GM21737 (cell line): ENCODE measurements around the gene LTBP1.
"Not testable (repeated sequence)": the region's sequence is repeated elsewhere in the genome, so short reads cannot be mapped to it uniquely, and the experiment has no call there.

Experiments
- ATAC-seq: cut with Tn5 transposase; IDR thresholded peaks from one replicate; pipeline ENCODE4 v1.9.1; 2021; ENCODE audit warnings: mild to moderate bottlenecking, moderate library complexity; ENCODE audit not compliant: unreplicated experiment

LTBP1 gene

GRCh38 chr2:33134791-33135560 lies 188.2 kb downstream of the LTBP1 start:
- no peak for ATAC-seq

- ATAC-seq = no peak
Measured at GRCh38 chr2:33135645-33136044, 188.9 kb downstream of the LTBP1 start.

- no peak for ATAC-seq
Measured at GRCh38 chr2:33136056-33136455, 189.3 kb downstream of the LTBP1 start.

GRCh38 chr2:33136566-33136965 lies 189.8 kb downstream of the LTBP1 start:
- no peak for ATAC-seq

- ATAC-seq = no peak
Measured at GRCh38 chr2:33137331-33137730, 190.6 kb downstream of the LTBP1 start.

GRCh38 chr2:33139949-33140348 lies 193.2 kb downstream of the LTBP1 start:
- ATAC-seq = no peak

GRCh38 chr2:33141476-33141875 lies 194.7 kb downstream of the LTBP1 start:
- ATAC-seq = no peak

GRCh38 chr2:33142810-33143209 lies 196.1 kb downstream of the LTBP1 start:
- ATAC-seq = no peak

- ATAC-seq = no peak
Measured at GRCh38 chr2:33144243-33144642, 197.5 kb downstream of the LTBP1 start.

- no peak for ATAC-seq
Measured at GRCh38 chr2:33145459-33145858, 198.7 kb downstream of the LTBP1 start.

GRCh38 chr2:33146102-33146501 lies 199.3 kb downstream of the LTBP1 start:
- no peak for ATAC-seq

GRCh38 chr2:33153008-33153407 lies 206.3 kb downstream of the LTBP1 start:
- ATAC-seq = no peak

- ATAC-seq = no peak
Measured at GRCh38 chr2:33158482-33159003, 211.8 kb downstream of the LTBP1 start.

- ATAC-seq = no peak
Measured at GRCh38 chr2:33160191-33160590, 213.4 kb downstream of the LTBP1 start.

GRCh38 chr2:33166287-33166881 lies 219.6 kb downstream of the LTBP1 start:
- ATAC-seq = no peak

- no peak for ATAC-seq
Measured at GRCh38 chr2:33167622-33168245, 221.0 kb downstream of the LTBP1 start.

- ATAC-seq = no peak
Measured at GRCh38 chr2:33168425-33168824, 221.7 kb downstream of the LTBP1 start.

GRCh38 chr2:33168922-33169321 lies 222.2 kb downstream of the LTBP1 start:
- no peak for ATAC-seq

GRCh38 chr2:33170251-33170650 lies 223.5 kb downstream of the LTBP1 start:
- not testable (repeated sequence) for ATAC-seq

- ATAC-seq = no peak
Measured at GRCh38 chr2:33177627-33178026, 230.9 kb downstream of the LTBP1 start.

- ATAC-seq = no peak
Measured at GRCh38 chr2:33178209-33178608, 231.5 kb downstream of the LTBP1 start.

GRCh38 chr2:33180915-33181314 lies 234.2 kb downstream of the LTBP1 start:
- no peak for ATAC-seq
